ENCODE data around the gene MAP1A.

MAP1A gene

GRCh38 chr15:43498990-43499389, 18.4 kb upstream of the MAP1A start:
- TF ChIP-seq CTCF (conservative IDR thresholded peaks at IDR 0.05; ENCODE audit: low read depth, low read length): no peak
- DNase-seq (ENCODE audit: low read depth): no peak
- no peak overlapping the region for H3K4me3 ChIP-seq (ENCODE audit: low read depth, low read length)

GRCh38 chr15:43499635-43500034, 17.8 kb upstream of the MAP1A start:
- no peak for DNase-seq (ENCODE audit: low read depth)
- no peak for TF ChIP-seq CTCF (conservative IDR thresholded peaks at IDR 0.05; ENCODE audit: low read depth, low read length)
- H3K4me3 ChIP-seq (ENCODE audit: low read depth, low read length): no peak overlapping the region

- peak; percentile 94 for DNase-seq (ENCODE audit: low read depth)
- no peak overlapping the region for H3K4me3 ChIP-seq (ENCODE audit: low read depth, low read length)
- TF ChIP-seq CTCF (conservative IDR thresholded peaks at IDR 0.05; ENCODE audit: low read depth, low read length): no peak
Observed at GRCh38 chr15:43505738-43506137, 11.7 kb upstream of the MAP1A start.

- no peak for DNase-seq (ENCODE audit: low read depth)
- no peak for TF ChIP-seq CTCF (conservative IDR thresholded peaks at IDR 0.05; ENCODE audit: low read depth, low read length)
- no peak overlapping the region for H3K4me3 ChIP-seq (ENCODE audit: low read depth, low read length)
Observed at GRCh38 chr15:43508421-43508820, 9.0 kb upstream of the MAP1A start.

- no peak for TF ChIP-seq CTCF (conservative IDR thresholded peaks at IDR 0.05; ENCODE audit: low read depth, low read length)
- peak overlapping the region; percentile 21 for H3K4me3 ChIP-seq (ENCODE audit: low read depth, low read length)
- DNase-seq (ENCODE audit: low read depth): peak; percentile 62
Observed at GRCh38 chr15:43508991-43509659, 8.3 kb upstream of the MAP1A start.

- TF ChIP-seq CTCF (conservative IDR thresholded peaks at IDR 0.05; ENCODE audit: low read depth, low read length): no peak
- peak overlapping the region; percentile 64 for H3K4me3 ChIP-seq (ENCODE audit: low read depth, low read length)
- DNase-seq (ENCODE audit: low read depth): peak; percentile 49
Observed at GRCh38 chr15:43509660-43510199, 7.7 kb upstream of the MAP1A start.

Measured in choroid plexus epithelial cell (primary cell).